GM12874 (cell line): Measurements from ENCODE around the gene NYAP1.

Experiments used
- CTCF ChIP-seq: IDR thresholded peaks from 2 replicates; pipeline ENCODE4 v1.5.1; 2011; ENCODE audit warnings: low read depth, mild to moderate bottlenecking, control low read depth, low read length, moderate library complexity; ENCODE audit not compliant: insufficient read depth

NYAP1 gene

DNA sequence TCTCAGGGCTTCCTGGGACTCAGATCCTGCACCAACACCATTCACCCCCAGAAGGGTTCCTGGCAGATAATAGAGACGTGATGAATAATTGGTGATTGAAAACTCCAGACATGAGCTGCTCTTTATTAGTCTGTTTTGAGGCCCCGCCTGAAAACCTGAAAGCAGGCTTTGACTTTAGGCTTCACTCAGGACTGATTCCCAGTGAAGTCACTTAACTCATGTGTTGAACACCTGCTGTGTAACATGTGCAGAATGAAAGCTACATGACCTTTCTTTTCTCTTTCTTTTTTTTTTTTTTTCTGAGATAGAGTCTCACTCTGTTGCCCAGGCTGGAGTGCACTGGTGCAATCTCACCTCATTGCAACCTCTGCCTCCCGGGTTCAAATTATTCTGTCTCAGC is 28.5 kb upstream of the NYAP1 start:
- TF ChIP-seq CTCF, result no peak

- TF ChIP-seq CTCF, result no peak
Measured at GRCh38 chr7:100456562-100456961, 27.2 kb upstream of the NYAP1 start.

GRCh38 chr7:100457033-100457432 is 26.7 kb upstream of the NYAP1 start:
- no peak for TF ChIP-seq CTCF

DNA sequence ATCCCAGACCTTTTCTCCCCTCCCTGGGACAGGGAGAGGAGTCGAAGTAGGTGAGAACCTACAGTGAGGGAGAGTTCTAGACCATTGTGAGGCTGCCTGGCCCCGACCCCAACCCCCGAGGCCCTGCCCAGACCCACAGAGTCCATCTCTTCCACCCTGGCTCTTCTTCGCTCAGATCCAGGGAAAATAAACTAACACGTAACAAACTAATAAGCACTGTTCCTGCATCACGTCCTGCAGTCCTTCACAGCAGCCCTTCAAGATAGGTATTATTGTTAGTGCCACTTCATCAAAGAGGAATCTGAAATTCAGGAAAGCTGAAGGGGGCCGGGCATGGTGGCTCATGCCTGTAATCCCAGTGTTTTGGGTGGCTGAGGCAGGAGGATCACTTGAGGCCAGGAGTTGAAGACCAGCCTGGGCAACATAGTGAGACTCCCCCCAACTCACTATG is 19.5 kb upstream of the NYAP1 start, which contains the start of gene SPACDR:
SPACDR (minus strand) TSS at position 51 of the 451 bp plus-strand sequence. CDS start 235 bp downstream, outside the sequence.
- no peak for TF ChIP-seq CTCF

- no peak for TF ChIP-seq CTCF
Measured at GRCh38 chr7:100464791-100465190, 18.9 kb upstream of the NYAP1 start.

DNA sequence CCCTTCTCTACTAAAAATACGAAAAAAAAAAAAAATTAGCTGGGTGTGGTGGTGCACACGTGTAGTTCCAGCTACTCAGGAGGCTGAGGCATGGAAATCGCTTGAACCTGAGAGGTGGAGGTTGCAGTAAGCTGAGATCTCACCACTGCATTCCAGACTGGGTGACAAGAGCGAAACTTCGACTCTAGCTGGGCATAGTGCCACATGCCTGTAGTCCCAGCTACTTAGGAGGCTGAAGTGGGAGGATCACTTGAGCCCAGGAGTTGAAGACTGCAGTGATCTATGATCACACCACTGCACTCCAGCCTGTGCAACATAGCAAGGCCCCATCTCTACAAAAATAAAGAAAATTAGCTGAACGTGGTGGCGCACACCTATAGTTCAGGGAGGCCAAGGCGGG is 18.4 kb upstream of the NYAP1 start:
- no peak for TF ChIP-seq CTCF

- peak; percentile 34 for TF ChIP-seq CTCF
Measured at GRCh38 chr7:100465702-100466311, 17.9 kb upstream of the NYAP1 start.
